NCI-H460 (cell line): Measurements from ENCODE around the gene RHOBTB3. TPM values are rescaled to one million over a fixed set of nuclear protein-coding genes. Genes with fewer than 3 reads are reported as not detected.
"Not testable (repeated sequence)": the region's sequence is repeated elsewhere in the genome, so short reads cannot be mapped to it uniquely, and the experiment has no call there.

Source experiments
- DNase-seq: peaks from one replicate; pipeline ENCODE4 v3.0.0-alpha.2; 2016; ENCODE audit warnings: low read depth; ENCODE audit errors: extremely low read depth
- polyA plus RNA-seq: library from polyadenylated mRNA; depleted of rRNA; stranded (reverse); fragments of >200 nt; gene quantifications from 2 replicates; pipeline ENCODE4 v1.2.3, GENCODE V29; 2014; cell fraction: nucleus; rRNA removed
- total RNA-seq: library from RNA; depleted of rRNA; stranded (reverse); fragments of >200 nt; shearing (Covaris generic); gene quantifications from 2 replicates; pipeline ENCODE4 v1.2.3, GENCODE V29; 2014; rRNA removed

RHOBTB3 gene
- total RNA-seq, result 148 and 149 TPM in 2 replicates
- polyA plus RNA-seq, result 83.1 and 99.6 TPM in 2 replicates

DNA sequence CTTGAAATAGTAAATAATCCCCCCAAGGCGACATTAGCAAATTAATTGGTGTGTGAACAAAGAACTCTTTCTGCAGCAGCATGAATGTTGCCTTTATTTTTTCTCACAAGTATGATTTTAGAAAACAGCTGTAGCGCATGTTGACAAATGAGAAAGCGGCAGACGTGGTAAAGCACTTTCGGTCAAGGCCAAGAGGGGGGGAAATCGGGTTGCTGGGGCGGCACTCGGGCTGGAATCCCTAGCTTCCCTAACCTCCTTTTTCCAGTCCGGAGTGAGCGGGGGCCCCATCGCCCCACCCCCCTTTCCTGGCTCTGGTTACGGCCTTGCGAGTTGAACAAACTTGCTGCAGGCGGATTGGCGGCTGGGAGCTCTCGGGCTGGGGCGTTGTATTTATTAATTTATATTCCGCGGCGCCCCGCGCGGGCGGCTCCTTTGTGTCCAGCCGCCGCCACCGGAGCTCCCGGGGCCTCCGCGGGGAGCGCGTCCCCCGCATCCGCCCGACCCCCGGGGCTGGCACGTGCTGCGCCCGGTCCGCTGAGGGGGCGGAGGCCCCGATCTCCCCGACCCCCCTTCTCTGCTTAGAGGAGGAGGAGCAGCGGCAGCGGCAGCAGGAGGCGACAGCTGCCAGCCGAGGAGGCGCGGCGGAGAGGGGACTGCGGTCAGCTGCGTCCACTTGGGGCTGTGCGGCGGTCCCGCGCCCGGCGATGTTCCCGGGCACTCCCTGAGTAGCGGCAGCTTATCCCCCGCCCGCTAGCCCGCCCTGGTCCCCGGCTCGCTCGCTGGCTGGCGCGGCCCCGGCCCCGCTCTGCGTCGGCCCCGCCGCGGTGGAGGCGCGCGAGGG, at the start of gene RHOBTB3:
Gene RHOBTB3, plus strand, starts transcription at position 607 of the 841 bp plus-strand sequence. CDS start 347 bp downstream, outside the sequence.
- DNase-seq, result peak; percentile 81

DNA sequence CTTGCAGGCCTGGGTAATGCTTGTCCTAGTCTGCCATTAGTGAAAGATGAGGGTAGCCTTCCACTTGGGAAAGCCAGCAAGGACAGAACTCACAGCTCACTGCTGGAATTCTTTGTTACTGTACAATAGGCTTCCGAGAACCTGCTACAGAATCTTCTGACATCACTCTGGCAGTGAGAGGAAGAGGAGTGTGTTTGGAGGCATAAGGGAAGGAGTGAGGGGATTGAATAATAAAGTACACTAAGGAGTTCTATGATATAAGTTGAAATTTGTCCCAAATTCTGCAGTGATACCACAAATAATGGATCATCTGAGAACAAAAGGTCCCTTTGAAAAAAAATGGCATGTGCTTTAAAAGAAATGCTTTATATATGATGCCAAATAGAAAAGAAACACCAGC, 48.2 kb upstream of the RHOBTB3 start, which contains the start of gene SPATA9:
Gene SPATA9, minus strand, starts transcription at position 101 of the 400 bp plus-strand sequence. CDS start 137 bp downstream, outside the sequence.
- DNase-seq, result no peak

DNA sequence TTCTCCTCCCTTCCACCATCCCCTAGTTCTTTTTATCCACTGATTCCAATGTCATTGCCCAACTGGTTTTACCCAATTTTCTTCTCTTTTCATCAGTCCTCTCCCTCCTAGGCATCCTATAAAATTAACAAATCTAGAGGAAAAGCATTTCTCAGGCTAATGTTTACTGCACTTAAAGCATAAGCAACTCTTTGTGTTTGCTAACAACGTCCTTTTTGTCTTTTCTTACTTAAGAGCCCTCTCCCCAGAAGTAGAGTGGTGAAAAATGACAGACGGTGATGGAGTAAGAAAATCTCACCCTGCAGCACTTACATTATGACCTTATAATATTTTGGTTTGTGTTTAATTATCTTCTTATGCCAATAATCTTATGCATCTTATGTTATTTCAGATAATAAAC, 46.8 kb upstream of the RHOBTB3 start:
- no peak for DNase-seq

- DNase-seq, result no peak
These were observed 44.5 kb upstream of the RHOBTB3 start for GRCh38 chr5:95686651-95687050.

DNA sequence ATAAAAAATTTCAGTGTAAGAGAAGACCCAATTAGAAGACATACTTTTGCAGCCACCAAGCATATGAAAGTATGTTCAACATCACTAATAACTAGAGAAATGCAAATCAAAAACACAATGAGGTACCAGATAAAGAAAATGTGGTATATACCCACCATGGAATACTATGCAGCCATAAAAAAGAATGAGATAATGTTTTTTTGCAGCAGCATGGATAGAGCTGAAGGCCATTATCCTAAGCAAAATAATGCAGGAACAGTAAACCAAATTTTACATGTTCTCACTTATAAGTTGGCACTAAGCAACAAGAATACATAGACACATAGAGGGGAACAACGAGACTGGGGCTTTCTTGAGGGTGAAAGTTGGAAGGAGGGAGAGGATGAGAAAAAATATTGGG, 41.5 kb upstream of the RHOBTB3 start:
- no peak for DNase-seq

GRCh38 chr5:95690333-95690732, 40.8 kb upstream of the RHOBTB3 start:
- no peak for DNase-seq

DNA sequence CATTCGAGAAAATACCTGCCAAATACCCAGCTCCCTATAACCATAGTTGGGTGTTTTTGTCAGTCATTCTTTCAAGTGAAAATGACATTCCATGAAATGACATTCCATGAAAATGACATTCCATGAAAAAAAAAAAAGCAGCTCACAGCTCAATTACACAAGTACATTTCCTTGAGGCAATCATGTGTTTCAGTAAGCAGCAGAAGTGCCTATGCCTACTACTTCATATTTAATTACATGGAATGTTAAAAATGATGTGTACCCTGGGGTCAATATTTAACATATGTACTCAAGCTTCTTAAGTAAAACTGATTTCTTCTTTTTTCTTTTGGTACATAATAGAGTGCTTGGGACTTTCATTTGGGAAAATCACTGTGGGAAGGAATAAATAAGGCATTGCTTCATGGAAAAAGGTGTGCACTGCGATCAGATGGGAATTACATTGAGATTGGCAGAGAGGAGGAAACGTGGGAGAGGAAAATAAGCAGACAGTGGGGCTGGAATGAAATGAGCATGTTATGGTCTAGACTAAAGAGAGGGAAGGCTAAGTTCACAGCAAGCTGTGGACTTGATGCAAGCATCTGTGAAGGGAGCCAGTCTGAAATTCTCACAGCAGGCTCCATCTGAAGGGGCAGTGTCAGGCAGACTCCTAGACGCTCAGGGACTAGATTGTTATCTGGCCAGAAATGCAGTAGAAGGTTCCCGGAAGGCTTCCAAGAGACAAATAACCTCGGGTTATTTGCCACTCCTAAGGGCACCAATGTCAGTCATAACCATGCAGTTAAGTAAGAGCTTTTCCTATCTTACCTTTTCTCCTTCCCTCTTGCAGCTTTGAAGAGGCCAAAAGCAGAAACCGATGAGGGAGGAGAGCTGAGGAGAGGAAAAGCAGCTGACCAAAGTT, 33.1 kb upstream of the RHOBTB3 start:
- no peak for DNase-seq

DNA sequence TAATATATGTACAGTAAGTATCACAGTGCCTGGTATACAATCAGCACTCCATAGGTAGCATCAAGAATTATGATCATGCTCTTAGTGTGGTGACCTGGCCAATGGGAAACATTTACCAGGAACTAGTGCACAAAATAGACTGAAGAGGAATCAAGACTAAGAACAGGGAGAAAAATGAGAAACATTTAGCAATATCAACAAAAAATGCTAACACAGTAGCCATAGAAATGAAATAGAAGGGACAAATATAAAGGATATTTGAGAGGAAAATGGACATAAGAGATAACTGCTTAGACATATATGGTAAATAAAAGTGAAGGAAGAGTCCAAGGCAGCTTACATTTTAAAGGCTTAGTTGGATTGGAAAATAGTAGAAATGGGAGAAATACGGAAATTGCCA, 31.8 kb upstream of the RHOBTB3 start:
- DNase-seq, result no peak

- DNase-seq, result no peak
These were observed 30.1 kb upstream of the RHOBTB3 start for GRCh38 chr5:95701074-95701473.

- no peak for DNase-seq
These were observed 27.0 kb upstream of the RHOBTB3 start for GRCh38 chr5:95704150-95704549.

- not testable (repeated sequence) for DNase-seq
These were observed 24.9 kb upstream of the RHOBTB3 start for GRCh38 chr5:95706196-95706595.

- no peak for DNase-seq
These were observed 24.1 kb upstream of the RHOBTB3 start for GRCh38 chr5:95707055-95707454.

GRCh38 chr5:95707534-95708188, 23.5 kb upstream of the RHOBTB3 start:
- DNase-seq, result not testable (repeated sequence)

GRCh38 chr5:95708876-95709275, 22.3 kb upstream of the RHOBTB3 start:
- DNase-seq, result no peak

DNA sequence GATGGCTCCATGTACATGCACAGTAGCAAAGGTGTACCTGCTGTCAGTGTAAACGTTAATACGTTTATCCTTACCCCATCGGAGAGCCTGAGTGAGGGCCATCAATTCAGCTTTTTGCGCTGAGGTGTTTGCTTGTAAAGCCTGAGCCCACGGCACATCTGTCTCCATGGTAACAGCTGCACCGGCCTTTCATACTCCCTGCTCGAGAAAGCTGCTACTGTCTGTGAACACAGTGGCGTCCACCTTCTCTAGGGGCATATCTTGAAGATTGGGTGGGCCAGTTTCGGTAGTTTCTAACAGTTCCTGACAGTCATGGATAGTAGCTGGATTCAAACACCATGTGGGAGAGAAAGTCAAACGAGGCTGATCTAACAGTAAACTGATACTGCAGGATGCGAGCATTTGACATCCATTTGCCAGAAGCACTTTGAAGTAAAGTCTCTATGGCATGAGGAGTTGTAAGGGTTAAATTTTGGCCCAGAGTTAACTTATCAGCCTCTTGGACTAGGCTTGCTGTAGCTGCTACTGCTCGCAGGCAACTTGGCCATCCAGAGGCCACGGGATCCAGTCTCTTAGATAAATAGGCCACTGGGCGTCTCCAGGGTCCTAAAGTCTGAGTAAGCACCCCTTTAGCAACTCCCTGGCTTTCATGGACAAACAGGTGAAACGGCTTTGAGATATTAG, 21.0 kb upstream of the RHOBTB3 start:
- no peak for DNase-seq

DNA sequence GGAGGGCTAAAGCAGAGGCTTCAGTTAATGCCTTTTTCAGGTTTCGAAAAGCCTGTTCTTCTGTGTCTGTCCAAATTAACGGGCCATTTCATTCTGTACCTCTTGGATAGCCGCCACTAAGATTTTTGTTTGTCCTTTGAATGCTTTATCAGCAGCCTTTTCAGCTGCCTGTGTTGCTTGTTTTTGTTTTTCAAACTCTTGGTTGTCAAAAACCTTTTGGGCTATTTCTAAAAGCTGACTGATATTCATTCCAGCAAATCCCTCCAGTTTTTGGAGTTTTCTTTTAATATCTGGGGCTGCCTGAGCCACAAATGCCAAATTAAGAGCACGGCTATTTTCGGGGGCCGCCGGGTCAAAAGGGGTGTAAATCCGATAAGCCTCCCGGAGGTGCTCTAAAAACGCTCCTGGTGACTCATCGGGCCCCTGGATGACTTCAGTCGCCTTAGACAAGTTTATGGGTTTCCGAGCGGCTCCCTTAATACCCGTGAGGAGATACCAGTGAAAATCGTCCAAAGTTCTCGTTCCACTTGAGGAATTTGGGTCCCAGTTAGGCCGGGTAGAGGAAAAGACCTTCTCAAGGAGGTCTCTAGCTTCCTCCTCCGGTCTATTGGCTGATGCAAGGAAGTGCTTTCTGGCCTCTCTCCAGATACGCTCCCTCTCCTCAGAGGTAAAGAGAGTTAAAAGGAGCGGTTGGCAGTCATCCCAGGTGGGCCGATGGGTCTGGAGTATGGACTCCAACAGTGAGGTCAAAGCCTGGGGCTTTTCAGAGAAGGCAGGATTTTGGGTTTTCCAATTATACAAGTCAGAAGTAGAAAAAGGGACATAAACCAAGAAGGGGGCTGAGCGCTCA, 20.3 kb upstream of the RHOBTB3 start:
- DNase-seq, result not testable (repeated sequence)

DNA sequence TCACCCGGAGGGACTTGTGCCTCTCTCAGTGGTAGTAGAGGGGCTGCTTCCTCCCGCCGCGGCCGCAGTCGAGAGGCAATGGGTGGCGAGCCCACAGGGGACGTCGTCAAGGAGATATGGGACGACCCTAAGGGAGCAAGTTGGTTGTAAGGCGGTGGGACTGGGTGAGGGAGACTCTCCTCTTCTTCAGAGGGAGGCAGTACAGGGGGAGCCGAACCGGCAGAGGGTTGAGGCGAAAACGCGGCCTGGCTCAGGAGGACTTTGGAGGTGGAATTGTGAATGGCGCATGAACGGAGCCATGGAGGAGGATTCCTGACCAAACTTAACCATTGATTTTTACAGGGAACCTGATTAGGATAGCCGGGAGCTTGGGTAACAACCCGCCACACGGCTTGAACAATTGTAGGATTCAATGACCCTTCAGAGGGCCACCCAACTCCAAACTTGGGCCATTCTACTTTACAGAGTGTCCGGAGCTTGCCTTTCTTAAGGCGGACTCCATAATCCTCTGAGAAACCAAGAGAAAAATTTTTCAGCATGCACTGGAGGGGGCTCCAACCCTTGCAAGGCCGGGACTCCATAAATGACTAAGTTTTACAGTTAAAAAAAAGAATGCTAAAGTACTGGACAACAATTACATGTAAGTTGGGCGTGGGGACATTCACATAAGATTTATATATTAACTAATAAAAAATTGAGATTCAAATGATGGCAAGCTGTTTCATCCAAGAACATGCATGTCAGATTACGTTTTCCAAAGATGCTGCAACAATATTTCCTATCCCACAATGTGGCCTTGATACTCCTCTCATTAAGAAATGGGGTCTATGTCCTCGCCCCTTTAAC, 19.4 kb upstream of the RHOBTB3 start:
- no peak for DNase-seq

DNA sequence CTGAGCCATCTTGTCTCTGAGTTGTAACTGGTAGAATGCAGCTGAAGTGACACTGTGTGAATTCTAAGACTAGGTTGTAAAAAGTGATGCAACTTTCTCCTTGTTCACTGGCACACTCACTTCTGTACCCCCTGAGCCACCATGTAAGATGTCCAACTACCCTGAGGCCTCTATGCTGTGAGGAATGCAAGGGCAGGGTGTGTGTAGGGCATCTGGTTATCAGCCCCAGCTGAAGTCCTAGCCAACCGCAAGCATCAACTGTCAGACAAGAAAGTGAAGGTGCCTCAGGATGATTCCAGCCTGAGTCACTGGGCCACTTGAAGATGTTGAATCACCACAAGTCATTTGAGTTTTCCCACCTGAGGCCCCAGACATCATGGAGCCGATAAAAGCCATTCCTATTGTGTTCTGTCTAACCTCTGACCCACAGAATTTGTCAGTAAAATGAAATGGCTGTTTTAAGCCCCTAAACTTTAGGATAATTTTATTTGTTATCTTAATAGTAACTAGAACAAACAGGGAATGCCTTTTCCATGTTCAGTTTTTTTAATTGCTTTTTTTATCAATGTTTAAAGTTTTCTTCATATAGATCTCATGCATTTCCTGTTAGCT, 18.7 kb upstream of the RHOBTB3 start:
- peak; percentile 64 for DNase-seq
